WTC11 (cell line): ENCODE results near the gene TTLL11. TPM values are rescaled to one million over a fixed set of nuclear protein-coding genes. Genes with fewer than 3 reads are reported as not detected.
A peak's percentile ranks its signal among the peaks of the same experiment; 100 is the strongest.

Source experiments
- ATAC-seq: fragments of 200-7000 bp; cut with Tn5 transposase; 2 replicates; pipeline ENCODE4 v1.10.0; 2021; ENCODE audit warnings: mild to moderate bottlenecking, moderate library complexity
- CTCF ChIA-PET: fragments of 300-600 bp; sonication (Branson Sonifier 250); formaldehyde crosslinking; loops from one replicate; lab custom pipeline; 2021; ENCODE audit warnings: antibody characterized with exemption; lab: Charles Lee
- POLR2A ChIA-PET: fragments of 350-600 bp; sonication (Branson Sonifier 250); formaldehyde crosslinking; loops from one replicate; lab custom pipeline; 2021; ENCODE audit warnings: antibody characterized with exemption; lab: Charles Lee
- DNase-seq: peaks from one replicate; pipeline ENCODE4 v3.0.0; 2021; ENCODE audit warnings: low spot score
- H3K27ac Mint-ChIP-seq: 2 replicates; pipeline ENCODE4 v1.8.0; 2021; ENCODE audit warnings: mixed read lengths
- H3K27me3 Mint-ChIP-seq: 2 replicates; pipeline ENCODE4 v1.8.0; 2021; ENCODE audit warnings: low read depth, mild to moderate bottlenecking, moderate library complexity, mixed read lengths
- H3K36me3 Mint-ChIP-seq: 2 replicates; pipeline ENCODE4 v1.8.0; 2021; ENCODE audit warnings: mixed read lengths
- H3K4me1 Mint-ChIP-seq: 2 replicates; pipeline ENCODE4 v1.8.0; 2022; ENCODE audit warnings: mixed read lengths
- H3K4me3 Mint-ChIP-seq: 2 replicates; pipeline ENCODE4 v1.8.0; 2021; ENCODE audit warnings: mild to moderate bottlenecking, moderate library complexity, mixed read lengths
- H3K9me3 Mint-ChIP-seq: 2 replicates; pipeline ENCODE4 v1.8.0; 2021; ENCODE audit warnings: mixed read lengths
- CREB1 ChIP-seq: sonication (generic); formaldehyde crosslinking; IDR thresholded peaks from 2 replicates; pipeline ENCODE4 v1.8.0; 2023; ENCODE audit warnings: mild to moderate bottlenecking, missing genetic modification reagents
- CREM ChIP-seq: sonication (generic); formaldehyde crosslinking; IDR thresholded peaks from 2 replicates; pipeline ENCODE4 v1.8.1; 2022; ENCODE audit warnings: mild to moderate bottlenecking, missing genetic modification reagents, moderate library complexity
- EMX1 ChIP-seq: fragments of 250-450 bp; sonication (Bioruptor Pico); IDR thresholded peaks from 2 replicates; pipeline ENCODE4 v1.8.0; 2021; ENCODE audit warnings: mild to moderate bottlenecking
- IRF2 ChIP-seq: sonication (generic); formaldehyde crosslinking; IDR thresholded peaks from 2 replicates; pipeline ENCODE4 v1.8.0; 2022; ENCODE audit warnings: low read depth, missing genetic modification reagents, borderline replicate concordance
- PRRX2 ChIP-seq: fragments of 250-450 bp; sonication (Bioruptor Pico); IDR thresholded peaks from 2 replicates; pipeline ENCODE4 v1.8.0; 2021; ENCODE audit warnings: mild to moderate bottlenecking
- ZBTB21 ChIP-seq: sonication (generic); formaldehyde crosslinking; IDR thresholded peaks from 2 replicates; pipeline ENCODE4 v1.8.1; 2023; ENCODE audit warnings: mild to moderate bottlenecking, missing genetic modification reagents, borderline replicate concordance
- ZNF263 ChIP-seq: sonication (generic); formaldehyde crosslinking; IDR thresholded peaks from 2 replicates; pipeline ENCODE4 v1.8.1; 2022; ENCODE audit warnings: low read depth, mild to moderate bottlenecking, moderate library complexity, missing genetic modification reagents
- ZNF416 ChIP-seq: fragments of 250-450 bp; sonication (Bioruptor Pico); IDR thresholded peaks from 2 replicates; pipeline ENCODE4 v1.9.0; 2021; ENCODE audit warnings: mild to moderate bottlenecking, inconsistent platforms
- ZNF423 ChIP-seq: fragments of 250-450 bp; sonication (Bioruptor Pico); IDR thresholded peaks from 2 replicates; pipeline ENCODE4 v2.1.2; 2022; ENCODE audit warnings: mild to moderate bottlenecking, moderate library complexity
- total RNA-seq: library from RNA; stranded (reverse); gene quantifications from 3 replicates; pipeline ENCODE4 v1.2.3, GENCODE V29; 2021
- TF ChIP-seq, protein P1 (sequence below): sonication (generic); formaldehyde crosslinking; IDR thresholded peaks from 2 replicates; pipeline ENCODE4 v1.8.0; 2022; ENCODE audit warnings: mild to moderate bottlenecking, missing genetic modification reagents
- TF ChIP-seq, protein P2 (sequence below): sonication (generic); formaldehyde crosslinking; IDR thresholded peaks from 2 replicates; pipeline ENCODE4 v1.8.0; 2022; ENCODE audit warnings: mild to moderate bottlenecking, missing genetic modification reagents
- TF ChIP-seq, protein P3 (sequence below): sonication (generic); formaldehyde crosslinking; IDR thresholded peaks from 2 replicates; pipeline ENCODE4 v1.8.1; 2022; ENCODE audit warnings: low read depth, mild to moderate bottlenecking, moderate library complexity, missing genetic modification reagents, borderline replicate concordance
- TF ChIP-seq, protein P4 (sequence below): fragments of 250-450 bp; sonication (Bioruptor Pico); IDR thresholded peaks from 2 replicates; pipeline ENCODE4 v1.9.0; 2021; ENCODE audit warnings: mild to moderate bottlenecking, borderline replicate concordance

TTLL11 gene
- total RNA-seq, 1 experiment from 2014 or later: 1.1 TPM

DNA sequence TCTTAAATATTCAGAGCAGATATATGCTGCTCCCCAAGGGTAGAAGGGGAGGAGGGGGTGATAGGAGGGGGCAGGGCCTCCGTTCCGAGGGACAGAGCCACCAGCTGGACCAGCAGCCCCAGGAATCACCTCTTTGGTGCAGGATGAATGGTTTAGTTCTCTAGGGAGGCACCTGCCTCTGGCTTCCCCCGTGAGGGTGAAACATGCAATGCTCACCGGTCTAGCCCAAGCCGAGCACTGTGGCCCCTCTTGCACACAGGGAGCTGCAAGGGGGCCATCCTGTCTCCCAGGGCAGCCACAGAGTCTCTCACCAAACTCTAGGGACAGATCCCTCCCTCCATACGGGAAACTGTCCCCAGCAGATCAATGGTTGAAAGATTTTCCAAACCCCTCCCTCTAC lies 278.0 kb downstream of the TTLL11 start (continued):
- TF ChIP-seq PRRX2 (CRISPR knock-in tag): no peak
- no peak for TF ChIP-seq CREB1 (CRISPR knock-in tag)
- TF ChIP-seq ZNF263 (CRISPR knock-in tag): no peak
- TF ChIP-seq EMX1 (CRISPR knock-in tag): no peak
- TF ChIP-seq, protein P1, sequence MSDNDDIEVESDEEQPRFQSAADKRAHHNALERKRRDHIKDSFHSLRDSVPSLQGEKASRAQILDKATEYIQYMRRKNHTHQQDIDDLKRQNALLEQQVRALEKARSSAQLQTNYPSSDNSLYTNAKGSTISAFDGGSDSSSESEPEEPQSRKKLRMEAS (CRISPR knock-in tag): no peak

DNA sequence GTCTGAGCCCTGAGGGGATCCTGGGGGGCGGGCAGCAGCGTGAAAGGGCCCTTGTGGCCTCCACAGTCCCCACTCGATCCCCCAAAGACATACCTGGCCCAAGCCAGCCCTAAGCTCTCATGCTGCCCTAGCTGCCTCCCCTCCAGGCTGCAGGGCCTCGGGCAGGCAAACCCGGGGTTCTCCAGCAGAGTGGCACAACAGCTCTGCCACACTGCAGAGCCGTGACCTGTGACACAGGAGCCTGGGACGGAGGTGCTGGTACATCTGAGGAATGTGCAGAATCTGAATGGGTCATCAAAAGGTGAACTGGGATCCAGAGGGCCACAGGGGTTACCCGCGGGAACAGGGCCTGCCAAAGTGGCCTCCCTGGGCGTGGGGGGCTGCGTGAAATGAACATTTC lies 278.5 kb downstream of the TTLL11 start:
- Mint-ChIP-seq H3K27me3 (no peaks in the 10 kb centered on the region), H3K4me3 (no peak overlapping the region), H3K4me1 (peaks cover 55% of the 10 kb centered on the region), H3K36me3 (no peaks in the 10 kb centered on the region), H3K27ac (no peak overlapping the region), H3K9me3 (no peaks in the 10 kb centered on the region)
- DNase-seq (no peak), ATAC-seq (no peak)
- ChIA-PET CTCF (interaction anchor here (0.8 to 1.7 kb wide), 3 partner anchors 71 to 128 kb away, joined by 3 to 5 read pairs (median 4); no protein-coding TSS in a partner anchor), POLR2A (interaction anchor here (0.6 kb wide), 1 partner anchor 33 kb away, joined by 4 read pairs; no protein-coding TSS in a partner anchor)
- TF ChIP-seq ZNF416 (no peak), CREM (CRISPR knock-in tag) (no peak), ZBTB21 (CRISPR knock-in tag) (no peak)
- TF ChIP-seq, protein P2, sequence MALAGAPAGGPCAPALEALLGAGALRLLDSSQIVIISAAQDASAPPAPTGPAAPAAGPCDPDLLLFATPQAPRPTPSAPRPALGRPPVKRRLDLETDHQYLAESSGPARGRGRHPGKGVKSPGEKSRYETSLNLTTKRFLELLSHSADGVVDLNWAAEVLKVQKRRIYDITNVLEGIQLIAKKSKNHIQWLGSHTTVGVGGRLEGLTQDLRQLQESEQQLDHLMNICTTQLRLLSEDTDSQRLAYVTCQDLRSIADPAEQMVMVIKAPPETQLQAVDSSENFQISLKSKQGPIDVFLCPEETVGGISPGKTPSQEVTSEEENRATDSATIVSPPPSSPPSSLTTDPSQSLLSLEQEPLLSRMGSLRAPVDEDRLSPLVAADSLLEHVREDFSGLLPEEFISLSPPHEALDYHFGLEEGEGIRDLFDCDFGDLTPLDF: no peak

DNA sequence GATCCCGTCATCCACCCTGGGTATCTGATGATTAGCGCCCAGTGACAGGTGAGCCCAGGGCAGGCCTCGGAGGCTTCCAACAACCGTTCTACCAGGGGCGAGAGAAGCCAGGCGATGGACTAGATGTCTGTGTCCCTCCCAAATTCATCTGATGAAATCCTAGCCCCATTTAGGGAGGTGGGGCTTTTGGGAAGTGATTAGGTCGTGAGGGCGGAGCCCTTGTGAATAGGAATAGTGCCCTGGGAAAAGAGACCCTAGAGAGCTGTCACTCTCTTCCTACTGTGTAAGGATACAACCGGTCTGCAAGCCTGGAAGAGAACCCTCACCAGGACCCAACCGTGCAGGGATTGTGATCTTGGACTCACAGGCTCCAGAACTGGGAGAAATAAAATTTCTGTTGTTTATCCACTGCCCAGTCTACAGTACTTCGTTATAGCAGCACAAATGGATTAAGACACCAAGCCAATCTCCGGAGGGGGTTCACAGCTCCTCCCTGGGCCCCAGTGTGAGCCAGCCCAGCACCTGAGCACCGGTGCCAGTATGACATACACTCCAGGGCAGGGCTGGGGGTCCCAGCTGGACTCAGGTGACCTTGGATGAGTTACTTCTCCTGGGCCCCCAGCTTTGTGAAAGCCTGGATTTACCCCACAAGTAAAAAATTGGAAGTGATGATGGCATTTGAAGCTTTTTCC lies 279.4 kb downstream of the TTLL11 start:
- CTCF ChIA-PET: interaction anchor here (1.0 to 1.7 kb wide), 8 partner anchors 9 to 173 kb away, joined by 3 to 6 read pairs (median 4); no protein-coding TSS in a partner anchor
- DNase-seq (no peak), ATAC-seq (peak; percentile 43)
- Mint-ChIP-seq H3K27me3 (no peaks in the 10 kb centered on the region; the same call in 1 of the 2 replicates), H3K36me3 (no peaks in the 10 kb centered on the region), H3K4me1 (peaks cover 45% of the 10 kb centered on the region), H3K27ac (no peak overlapping the region), H3K9me3 (no peaks in the 10 kb centered on the region), H3K4me3 (no peak overlapping the region)
- TF ChIP-seq, protein P3, sequence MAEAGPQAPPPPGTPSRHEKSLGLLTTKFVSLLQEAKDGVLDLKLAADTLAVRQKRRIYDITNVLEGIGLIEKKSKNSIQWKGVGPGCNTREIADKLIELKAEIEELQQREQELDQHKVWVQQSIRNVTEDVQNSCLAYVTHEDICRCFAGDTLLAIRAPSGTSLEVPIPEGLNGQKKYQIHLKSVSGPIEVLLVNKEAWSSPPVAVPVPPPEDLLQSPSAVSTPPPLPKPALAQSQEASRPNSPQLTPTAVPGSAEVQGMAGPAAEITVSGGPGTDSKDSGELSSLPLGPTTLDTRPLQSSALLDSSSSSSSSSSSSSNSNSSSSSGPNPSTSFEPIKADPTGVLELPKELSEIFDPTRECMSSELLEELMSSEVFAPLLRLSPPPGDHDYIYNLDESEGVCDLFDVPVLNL: no peak
- no peak for TF ChIP-seq IRF2 (CRISPR knock-in tag)
- POLR2A ChIA-PET: interaction anchor here (0.6 kb wide), 2 partner anchors 34 to 445 kb away, joined by 4 read pairs; no protein-coding TSS in a partner anchor

DNA sequence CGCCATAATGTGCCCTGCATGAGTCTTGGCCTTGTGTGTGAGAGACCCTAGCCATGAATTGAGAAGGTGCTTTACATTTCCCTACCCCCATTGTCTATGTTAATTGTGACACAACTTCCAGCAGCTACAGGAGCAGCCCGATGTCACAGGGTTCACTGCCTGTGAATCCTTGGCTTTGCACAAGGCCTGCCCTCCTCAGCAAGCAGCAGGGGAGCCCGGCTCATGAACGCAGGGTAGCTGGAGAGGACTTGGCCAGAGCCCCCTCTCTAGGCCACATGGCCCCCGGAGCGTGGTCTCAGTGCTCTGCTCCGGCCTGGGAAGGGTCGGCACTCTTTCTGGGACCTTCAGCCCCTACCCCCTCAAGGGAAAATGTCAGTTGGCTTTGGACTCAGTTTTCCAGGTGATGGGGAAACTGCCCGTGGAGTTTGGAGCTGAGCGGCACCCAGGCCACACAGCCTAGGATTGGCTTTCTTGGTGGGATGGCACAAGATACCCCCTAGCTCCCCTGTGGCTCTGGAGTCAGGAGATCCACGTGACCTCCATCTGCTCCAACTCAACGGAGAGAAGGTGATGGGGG lies 280.9 kb downstream of the TTLL11 start:
- Mint-ChIP-seq H3K4me3 (no peak overlapping the region), H3K36me3 (no peaks in the 10 kb centered on the region), H3K27ac (no peak overlapping the region), H3K27me3 (no peaks in the 10 kb centered on the region; the same call in 1 of the 2 replicates), H3K9me3 (no peaks in the 10 kb centered on the region), H3K4me1 (peaks cover 31% of the 10 kb centered on the region)
- POLR2A ChIA-PET: interaction anchor here (0.6 kb wide), 1 partner anchor 288 kb away, joined by 4 read pairs; no protein-coding TSS in a partner anchor
- CTCF ChIA-PET: no interaction called here
- TF ChIP-seq, protein P4, sequence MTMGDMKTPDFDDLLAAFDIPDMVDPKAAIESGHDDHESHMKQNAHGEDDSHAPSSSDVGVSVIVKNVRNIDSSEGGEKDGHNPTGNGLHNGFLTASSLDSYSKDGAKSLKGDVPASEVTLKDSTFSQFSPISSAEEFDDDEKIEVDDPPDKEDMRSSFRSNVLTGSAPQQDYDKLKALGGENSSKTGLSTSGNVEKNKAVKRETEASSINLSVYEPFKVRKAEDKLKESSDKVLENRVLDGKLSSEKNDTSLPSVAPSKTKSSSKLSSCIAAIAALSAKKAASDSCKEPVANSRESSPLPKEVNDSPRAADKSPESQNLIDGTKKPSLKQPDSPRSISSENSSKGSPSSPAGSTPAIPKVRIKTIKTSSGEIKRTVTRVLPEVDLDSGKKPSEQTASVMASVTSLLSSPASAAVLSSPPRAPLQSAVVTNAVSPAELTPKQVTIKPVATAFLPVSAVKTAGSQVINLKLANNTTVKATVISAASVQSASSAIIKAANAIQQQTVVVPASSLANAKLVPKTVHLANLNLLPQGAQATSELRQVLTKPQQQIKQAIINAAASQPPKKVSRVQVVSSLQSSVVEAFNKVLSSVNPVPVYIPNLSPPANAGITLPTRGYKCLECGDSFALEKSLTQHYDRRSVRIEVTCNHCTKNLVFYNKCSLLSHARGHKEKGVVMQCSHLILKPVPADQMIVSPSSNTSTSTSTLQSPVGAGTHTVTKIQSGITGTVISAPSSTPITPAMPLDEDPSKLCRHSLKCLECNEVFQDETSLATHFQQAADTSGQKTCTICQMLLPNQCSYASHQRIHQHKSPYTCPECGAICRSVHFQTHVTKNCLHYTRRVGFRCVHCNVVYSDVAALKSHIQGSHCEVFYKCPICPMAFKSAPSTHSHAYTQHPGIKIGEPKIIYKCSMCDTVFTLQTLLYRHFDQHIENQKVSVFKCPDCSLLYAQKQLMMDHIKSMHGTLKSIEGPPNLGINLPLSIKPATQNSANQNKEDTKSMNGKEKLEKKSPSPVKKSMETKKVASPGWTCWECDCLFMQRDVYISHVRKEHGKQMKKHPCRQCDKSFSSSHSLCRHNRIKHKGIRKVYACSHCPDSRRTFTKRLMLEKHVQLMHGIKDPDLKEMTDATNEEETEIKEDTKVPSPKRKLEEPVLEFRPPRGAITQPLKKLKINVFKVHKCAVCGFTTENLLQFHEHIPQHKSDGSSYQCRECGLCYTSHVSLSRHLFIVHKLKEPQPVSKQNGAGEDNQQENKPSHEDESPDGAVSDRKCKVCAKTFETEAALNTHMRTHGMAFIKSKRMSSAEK (CRISPR knock-in tag): no peak
- TF ChIP-seq ZNF423: no peak
- no peak for ATAC-seq
- no peak for DNase-seq
